Measurements from ENCODE around the gene ATP1A4. TPM values are rescaled to one million over a fixed set of nuclear protein-coding genes. Genes with fewer than 3 reads are reported as not detected.

The ATP1A4 gene
- total RNA-seq, 1 experiment from 2014 or later: not detected

GRCh38 chr1:160219062-160219929 is 67.9 kb downstream of the ATP1A4 start:
- CTCF ChIA-PET: interaction anchor here (0.5 to 7.1 kb wide), 52 partner anchors 10 to 1521 kb away, joined by 3 to 243 read pairs (median 4); partner anchors contain the start of genes ATP1A2, CASQ1, IGSF8 and PEA15
- DNase-seq (ENCODE audit: unreplicated experiment): peak; percentile 61
- intact Hi-C loops (cut with micrococcal nuclease): loop anchor here (1.0 kb wide), 2 partner anchors 26 to 118 kb away; no protein-coding TSS in a partner anchor
- no peak overlapping the region for H3K4me3 Mint-ChIP-seq (ENCODE audit: unreplicated experiment)
- H3K36me3 Mint-ChIP-seq (ENCODE audit: insufficient read depth, unreplicated experiment): peaks cover 33% of the 10 kb centered on the region
- no TSS peak for BruUV-seq (replicated peaks)
- TF ChIP-seq, protein P1, sequence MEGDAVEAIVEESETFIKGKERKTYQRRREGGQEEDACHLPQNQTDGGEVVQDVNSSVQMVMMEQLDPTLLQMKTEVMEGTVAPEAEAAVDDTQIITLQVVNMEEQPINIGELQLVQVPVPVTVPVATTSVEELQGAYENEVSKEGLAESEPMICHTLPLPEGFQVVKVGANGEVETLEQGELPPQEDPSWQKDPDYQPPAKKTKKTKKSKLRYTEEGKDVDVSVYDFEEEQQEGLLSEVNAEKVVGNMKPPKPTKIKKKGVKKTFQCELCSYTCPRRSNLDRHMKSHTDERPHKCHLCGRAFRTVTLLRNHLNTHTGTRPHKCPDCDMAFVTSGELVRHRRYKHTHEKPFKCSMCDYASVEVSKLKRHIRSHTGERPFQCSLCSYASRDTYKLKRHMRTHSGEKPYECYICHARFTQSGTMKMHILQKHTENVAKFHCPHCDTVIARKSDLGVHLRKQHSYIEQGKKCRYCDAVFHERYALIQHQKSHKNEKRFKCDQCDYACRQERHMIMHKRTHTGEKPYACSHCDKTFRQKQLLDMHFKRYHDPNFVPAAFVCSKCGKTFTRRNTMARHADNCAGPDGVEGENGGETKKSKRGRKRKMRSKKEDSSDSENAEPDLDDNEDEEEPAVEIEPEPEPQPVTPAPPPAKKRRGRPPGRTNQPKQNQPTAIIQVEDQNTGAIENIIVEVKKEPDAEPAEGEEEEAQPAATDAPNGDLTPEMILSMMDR (IDR thresholded peaks at IDR 0.05; ENCODE audit: unreplicated experiment): peak; percentile 47
- H3K4me1 Mint-ChIP-seq (ENCODE audit: insufficient read depth, unreplicated experiment): peaks cover 7% of the 10 kb centered on the region
- POLR2A ChIA-PET: interaction anchor here (0.6 to 3.4 kb wide), 22 partner anchors 8 to 1114 kb away, joined by 3 to 18 read pairs (median 4); partner anchors contain the start of genes CASQ1, DCAF8, IGSF8 and PEA15
- H3K9me3 Mint-ChIP-seq (ENCODE audit: unreplicated experiment): no peaks in the 10 kb centered on the region
- H3K27me3 Mint-ChIP-seq (ENCODE audit: insufficient read depth, unreplicated experiment): no peaks in the 10 kb centered on the region
- H3K27ac Mint-ChIP-seq (ENCODE audit: low read depth, unreplicated experiment): no peak overlapping the region

DNA sequence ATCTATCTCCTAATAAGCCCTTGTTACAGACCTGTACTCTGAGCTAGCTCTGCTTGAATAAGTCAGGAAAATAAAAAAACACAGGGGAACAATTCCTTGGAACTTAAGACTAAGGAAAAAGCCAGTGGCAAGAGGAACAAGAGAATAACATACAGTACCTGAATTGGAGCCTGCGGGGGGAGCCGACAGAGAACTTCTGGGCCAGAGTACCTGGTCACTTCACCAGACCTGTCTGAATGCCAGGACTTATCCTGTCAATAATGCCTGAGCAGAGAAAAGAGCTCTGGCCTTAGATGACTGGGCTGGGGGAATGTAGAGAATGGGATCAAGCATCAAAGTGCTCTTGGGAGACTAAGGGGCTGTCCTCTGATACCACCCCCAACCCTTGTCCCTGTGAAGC is 68.9 kb downstream of the ATP1A4 start:
- Mint-ChIP-seq H3K27me3 (ENCODE audit: insufficient read depth, unreplicated experiment) (no peaks in the 10 kb centered on the region), H3K4me1 (ENCODE audit: insufficient read depth, unreplicated experiment) (peaks cover 7% of the 10 kb centered on the region), H3K27ac (ENCODE audit: low read depth, unreplicated experiment) (no peak overlapping the region), H3K36me3 (ENCODE audit: insufficient read depth, unreplicated experiment) (peaks cover 26% of the 10 kb centered on the region), H3K4me3 (ENCODE audit: unreplicated experiment) (no peak overlapping the region), H3K9me3 (ENCODE audit: unreplicated experiment) (no peaks in the 10 kb centered on the region)
- BruUV-seq (replicated peaks): no TSS peak
- POLR2A ChIA-PET: interaction anchor here (0.6 to 3.4 kb wide), 13 partner anchors 9 to 536 kb away, joined by 3 to 18 read pairs (median 7); partner anchors contain the start of genes IGSF8 and PEX19
- CTCF ChIA-PET: interaction anchor here (0.6 to 7.1 kb wide), 43 partner anchors 9 to 1520 kb away, joined by 3 to 243 read pairs (median 5); partner anchors contain the start of genes ATP1A2, CASQ1, IGSF8 and PEA15
- no peak for DNase-seq (ENCODE audit: unreplicated experiment)
- intact Hi-C loops (cut with micrococcal nuclease): no loop called here
- TF ChIP-seq, protein P1 (IDR thresholded peaks at IDR 0.05; ENCODE audit: unreplicated experiment): no peak

- Mint-ChIP-seq H3K4me1 (ENCODE audit: insufficient read depth, unreplicated experiment) (peaks cover 7% of the 10 kb centered on the region), H3K36me3 (ENCODE audit: insufficient read depth, unreplicated experiment) (peaks cover 18% of the 10 kb centered on the region)
- POLR2A ChIA-PET: interaction anchor here (1.0 to 3.4 kb wide), 4 partner anchors 8 to 39 kb away, joined by 5 to 18 read pairs (median 11); no protein-coding TSS in a partner anchor
Observed at GRCh38 chr1:160221089-160221488, 69.7 kb downstream of the ATP1A4 start.

More at GRCh38 chr1:160221089-160221488, 69.7 kb downstream of the ATP1A4 start:
- intact Hi-C loops (cut with micrococcal nuclease): no loop called here
- no peak overlapping the region for H3K27ac Mint-ChIP-seq (ENCODE audit: low read depth, unreplicated experiment)
- H3K27me3 Mint-ChIP-seq (ENCODE audit: insufficient read depth, unreplicated experiment): no peaks in the 10 kb centered on the region
- no peak for DNase-seq (ENCODE audit: unreplicated experiment)
- TF ChIP-seq, protein P1 (IDR thresholded peaks at IDR 0.05; ENCODE audit: unreplicated experiment): no peak
- H3K4me3 Mint-ChIP-seq (ENCODE audit: unreplicated experiment): no peak overlapping the region
- H3K9me3 Mint-ChIP-seq (ENCODE audit: unreplicated experiment): no peaks in the 10 kb centered on the region
- BruUV-seq (replicated peaks): no TSS peak
- CTCF ChIA-PET: interaction anchor here (0.6 to 7.1 kb wide), 18 partner anchors 8 to 156 kb away, joined by 3 to 243 read pairs (median 4); partner anchors contain the start of genes CASQ1 and PEA15
